Naive B cell (primary cell): ENCODE measurements around the gene CLEC16A. TPM values are rescaled to one million over a fixed set of nuclear protein-coding genes. Genes with fewer than 3 reads are reported as not detected.
A peak's percentile ranks its signal among the peaks of the same experiment; 100 is the strongest.

ENCODE experiments used
- ATAC-seq, 2 donors: fragments of 150-1000 bp; cut with Tn5 transposase; 2 replicates each; pipeline ENCODE4 v1.10.0; 2021; ENCODE audit warnings: low read depth in 2 of 2, mild to moderate bottlenecking in 2 of 2, moderate library complexity in 2 of 2
- DNase-seq: peaks from one replicate; pipeline ENCODE4 v3.0.0; 2022
- H3K27ac Mint-ChIP-seq, 6 donors: one replicate each; pipeline ENCODE4 v1.8.0; 2020 to 2022; ENCODE audit warnings: mild to moderate bottlenecking in 6 of 6, mixed read lengths in 6 of 6, moderate library complexity in 5 of 6, inconsistent platforms in 2 of 6
- H3K27me3 Mint-ChIP-seq, 3 donors: one replicate each; pipeline ENCODE4 v1.8.0; 2021 to 2022; ENCODE audit warnings: mixed read lengths in 3 of 3, mild to moderate bottlenecking in 1 of 3
- H3K36me3 Mint-ChIP-seq, 2 donors: one replicate each; pipeline ENCODE4 v1.8.0; 2020 to 2022; ENCODE audit warnings: mixed read lengths in 2 of 2, inconsistent platforms in 1 of 2, mild to moderate bottlenecking in 1 of 2
- H3K4me1 Mint-ChIP-seq, 3 donors: one replicate each; pipeline ENCODE4 v1.8.0; 2020 to 2022; ENCODE audit warnings: mixed read lengths in 3 of 3, inconsistent platforms in 1 of 3, mild to moderate bottlenecking in 1 of 3, moderate library complexity in 1 of 3
- H3K4me3 Mint-ChIP-seq, 8 donors: one replicate each; pipeline ENCODE4 v1.8.0; 2020 to 2022; ENCODE audit warnings: mild to moderate bottlenecking in 8 of 8, mixed read lengths in 8 of 8, moderate library complexity in 8 of 8, inconsistent platforms in 2 of 8
- H3K9me3 Mint-ChIP-seq, 7 donors: one replicate each; pipeline ENCODE4 v1.8.0; 2020 to 2022; ENCODE audit warnings: mixed read lengths in 7 of 7, mild to moderate bottlenecking in 5 of 7, inconsistent platforms in 2 of 7, moderate library complexity in 1 of 7
- polyA plus RNA-seq, 6 donors: library from polyadenylated mRNA; unstranded; fragments of 300-500 nt; fragmentation: Illumina TruSeq; gene quantifications; one replicate each; pipeline ENCODE4 v1.2.3, GENCODE V29; 2021; ENCODE audit warnings: low read depth in 6 of 6

Gene CLEC16A
- polyA plus RNA-seq, 6 donors from 2014 or later: 11.8 to 34.9 (median 18.7) TPM

- Mint-ChIP-seq H3K27me3 (no peaks in the 10 kb centered on the region), H3K27ac (peak overlapping the region in 4 of 6 donors; percentile 11 to 24 (median 16)), H3K4me1 (peaks cover 42 to 49% (median 43%) of the 10 kb centered on the region in 3 donors), H3K4me3 (peak overlapping the region in 2 of 8 donors; percentile 3 to 58), H3K36me3 (peaks cover 9 to 32% of the 10 kb centered on the region in 2 donors), H3K9me3 (no peaks in the 10 kb centered on the region)
- DNase-seq (no peak), ATAC-seq (no peak)
These were observed 128.2 kb downstream of the CLEC16A start for GRCh38 chr16:11072420-11073153.

GRCh38 chr16:11073407-11073999 is 129.1 kb downstream of the CLEC16A start:
- Mint-ChIP-seq H3K4me3 (peak overlapping the region in 2 of 8 donors; percentile 8 to 58), H3K27ac (peak overlapping the region; percentile 8 to 84 (median 46)), H3K36me3 (peaks cover 6 to 32% of the 10 kb centered on the region in 2 donors), H3K27me3 (no peaks in the 10 kb centered on the region), H3K9me3 (no peaks in the 10 kb centered on the region), H3K4me1 (peaks cover 51 to 58% (median 53%) of the 10 kb centered on the region in 3 donors)
- DNase-seq (no peak), ATAC-seq (no peak)

GRCh38 chr16:11074131-11074530 is 129.8 kb downstream of the CLEC16A start:
- ATAC-seq (no peak), DNase-seq (no peak)
- Mint-ChIP-seq H3K4me3 (peak overlapping the region in 4 of 8 donors; percentile 1 to 12 (median 5)), H3K27ac (peak overlapping the region in 4 of 6 donors; percentile 55 to 84 (median 66)), H3K9me3 (no peaks in the 10 kb centered on the region), H3K27me3 (no peaks in the 10 kb centered on the region), H3K36me3 (peaks cover 5 to 32% of the 10 kb centered on the region in 2 donors), H3K4me1 (peaks cover 57 to 64% (median 59%) of the 10 kb centered on the region in 3 donors)

GRCh38 chr16:11075163-11075562 is 130.8 kb downstream of the CLEC16A start:
- H3K4me1 Mint-ChIP-seq: peaks cover 68 to 74% (median 69%) of the 10 kb centered on the region in 3 donors
- ATAC-seq (no peak), DNase-seq (no peak)
- H3K27ac Mint-ChIP-seq: peak overlapping the region in 2 of 6 donors; percentile 90
- H3K36me3 Mint-ChIP-seq: peaks cover 5 to 32% of the 10 kb centered on the region in 2 donors
- H3K4me3 Mint-ChIP-seq: peak overlapping the region in 2 of 8 donors; percentile 44 to 53
- H3K27me3 Mint-ChIP-seq: no peaks in the 10 kb centered on the region
- H3K9me3 Mint-ChIP-seq: no peaks in the 10 kb centered on the region

- ATAC-seq (peak; percentile 73 to 75), DNase-seq (peak; percentile 34)
- peak overlapping the region in 7 of 8 donors; percentile 45 to 85 (median 74) for H3K4me3 Mint-ChIP-seq
- peaks cover 3 to 25% of the 10 kb centered on the region in 2 donors for H3K36me3 Mint-ChIP-seq
- no peaks in the 10 kb centered on the region for H3K27me3 Mint-ChIP-seq
- H3K27ac Mint-ChIP-seq: peak overlapping the region; percentile 88 to 95 (median 91)
- peaks cover 74 to 87% (median 82%) of the 10 kb centered on the region in 3 donors for H3K4me1 Mint-ChIP-seq
- no peaks in the 10 kb centered on the region for H3K9me3 Mint-ChIP-seq
These were observed 132.1 kb downstream of the CLEC16A start for GRCh38 chr16:11076259-11077018.

GRCh38 chr16:11078812-11079459 is 134.6 kb downstream of the CLEC16A start:
- ATAC-seq (no peak), DNase-seq (no peak)
- H3K4me3 Mint-ChIP-seq: peak overlapping the region in 7 of 8 donors; percentile 39 to 86 (median 76)
- H3K36me3 Mint-ChIP-seq: peaks cover 5 to 14% of the 10 kb centered on the region in 2 donors
- H3K9me3 Mint-ChIP-seq: no peaks in the 10 kb centered on the region
- no peaks in the 10 kb centered on the region for H3K27me3 Mint-ChIP-seq
- H3K27ac Mint-ChIP-seq: peak overlapping the region; percentile 63 to 96 (median 90)
- peaks cover 67 to 89% (median 79%) of the 10 kb centered on the region in 3 donors for H3K4me1 Mint-ChIP-seq

- no peaks in the 10 kb centered on the region for H3K27me3 Mint-ChIP-seq
- no peak for ATAC-seq
- no peak for DNase-seq
- peak overlapping the region; percentile 14 to 95 (median 77) for H3K27ac Mint-ChIP-seq
- no peaks in the 10 kb centered on the region for H3K9me3 Mint-ChIP-seq
- H3K4me3 Mint-ChIP-seq: peak overlapping the region; percentile 6 to 86 (median 73)
- H3K4me1 Mint-ChIP-seq: peaks cover 63 to 82% (median 77%) of the 10 kb centered on the region in 3 donors
- H3K36me3 Mint-ChIP-seq: peaks cover 5 to 17% of the 10 kb centered on the region in 2 donors
These were observed 135.4 kb downstream of the CLEC16A start for GRCh38 chr16:11079652-11080187.

GRCh38 chr16:11080327-11080967 is 136.1 kb downstream of the CLEC16A start:
- H3K4me3 Mint-ChIP-seq: peak overlapping the region in 7 of 8 donors; percentile 38 to 86 (median 76)
- no peak for DNase-seq
- peaks cover 5 to 17% of the 10 kb centered on the region in 2 donors for H3K36me3 Mint-ChIP-seq
- ATAC-seq: no peak
- peak overlapping the region; percentile 54 to 95 (median 82) for H3K27ac Mint-ChIP-seq
- no peaks in the 10 kb centered on the region for H3K9me3 Mint-ChIP-seq
- H3K4me1 Mint-ChIP-seq: peaks cover 63 to 79% (median 75%) of the 10 kb centered on the region in 3 donors
- H3K27me3 Mint-ChIP-seq: no peaks in the 10 kb centered on the region

GRCh38 chr16:11080999-11081630 is 136.8 kb downstream of the CLEC16A start:
- H3K4me3 Mint-ChIP-seq: peak overlapping the region in 3 of 8 donors; percentile 27 to 70 (median 58)
- ATAC-seq: no peak
- no peak for DNase-seq
- H3K36me3 Mint-ChIP-seq: peaks cover 5 to 17% of the 10 kb centered on the region in 2 donors
- peaks cover 58 to 72% (median 69%) of the 10 kb centered on the region in 3 donors for H3K4me1 Mint-ChIP-seq
- no peaks in the 10 kb centered on the region for H3K27me3 Mint-ChIP-seq
- H3K27ac Mint-ChIP-seq: peak overlapping the region in 5 of 6 donors; percentile 54 to 88 (median 83)
- H3K9me3 Mint-ChIP-seq: no peaks in the 10 kb centered on the region

GRCh38 chr16:11082108-11082859 is 137.9 kb downstream of the CLEC16A start:
- Mint-ChIP-seq H3K36me3 (peaks cover 5 to 17% of the 10 kb centered on the region in 2 donors), H3K27ac (peak overlapping the region in 3 of 6 donors; percentile 34 to 88 (median 49)), H3K4me1 (peaks cover 49 to 65% (median 63%) of the 10 kb centered on the region in 3 donors), H3K4me3 (peak overlapping the region in 1 of 8 donors; percentile 33), H3K27me3 (no peaks in the 10 kb centered on the region), H3K9me3 (no peaks in the 10 kb centered on the region)
- no peak for ATAC-seq
- DNase-seq: no peak

GRCh38 chr16:11082860-11083388 is 138.6 kb downstream of the CLEC16A start:
- no peak overlapping the region for H3K4me3 Mint-ChIP-seq
- H3K27me3 Mint-ChIP-seq: no peaks in the 10 kb centered on the region
- ATAC-seq (no peak), DNase-seq (no peak)
- peaks cover 5 to 17% of the 10 kb centered on the region in 2 donors for H3K36me3 Mint-ChIP-seq
- H3K4me1 Mint-ChIP-seq: peaks cover 42 to 63% (median 61%) of the 10 kb centered on the region in 3 donors
- no peaks in the 10 kb centered on the region for H3K9me3 Mint-ChIP-seq
- peak overlapping the region in 5 of 6 donors; percentile 27 to 82 (median 75) for H3K27ac Mint-ChIP-seq
